Sigmoid colon (tissue), 7 donors: ENCODE measurements around the gene HDGFL2. TPM values are rescaled to one million over a fixed set of nuclear protein-coding genes. Genes with fewer than 3 reads are reported as not detected.

ENCODE experiments used
- DNase-seq: peaks from one replicate; pipeline ENCODE4 v3.0.0-alpha.2; 2019
- H3K27ac ChIP-seq, 4 donors: fragments of 200-600 bp; sonication (generic); one replicate each; pipeline ENCODE4 v1.5.1; 2016 to 2019; ENCODE audit warnings: mild to moderate bottlenecking in 1 of 4
- H3K27me3 ChIP-seq, 3 donors: fragments of 200-600 bp; sonication (generic); one replicate each; pipeline ENCODE4 v1.5.1; 2019; ENCODE audit warnings: mild to moderate bottlenecking in 1 of 3
- H3K36me3 ChIP-seq, 4 donors: fragments of 200-600 bp; sonication (generic); one replicate each; pipeline ENCODE4 v1.5.1; 2016 to 2019
- H3K4me1 ChIP-seq, 4 donors: fragments of 200-600 bp; sonication (generic); one replicate each; pipeline ENCODE4 v1.5.1; 2017 to 2019
- H3K4me3 ChIP-seq, 4 donors: fragments of 200-600 bp; sonication (generic); one replicate each; pipeline ENCODE4 v1.5.1; 2017 to 2019; ENCODE audit warnings: mild to moderate bottlenecking in 2 of 4, moderate library complexity in 1 of 4
- H3K9me3 ChIP-seq, 4 donors: fragments of 200-600 bp in 3 of 4; sonication (generic) in 3 of 4; one replicate each; pipeline versions ENCODE4 v1.5.1 to v1.6.1; 2013 to 2019
- CTCF ChIP-seq, 4 experiments: fragments of 450-650 bp in 3 of 4; fragments of 200-600 bp in 1 of 4; IDR thresholded peaks; one replicate each; pipeline ENCODE4 v1.5.1; 2016 to 2019; ENCODE audit warnings: antibody characterized with exemption in 4 of 4, mild to moderate bottlenecking in 3 of 4, moderate library complexity in 2 of 4
- EP300 ChIP-seq, 4 donors: sonication (generic); formaldehyde crosslinking; IDR thresholded peaks; one replicate each; pipeline ENCODE4 v1.6.1; 2017; ENCODE audit warnings: antibody characterized with exemption in 4 of 4
- POLR2A ChIP-seq, 2 donors: fragments of 450-650 bp; IDR thresholded peaks; one replicate each; pipeline ENCODE4 v1.6.1; 2016; ENCODE audit warnings: antibody characterized with exemption in 2 of 2, mild to moderate bottlenecking in 2 of 2, moderate library complexity in 2 of 2
- POLR2AphosphoS5 ChIP-seq, 4 donors: sonication (generic); formaldehyde crosslinking; IDR thresholded peaks; one replicate each; pipeline ENCODE4 v1.6.1; 2017; ENCODE audit warnings: antibody characterized with exemption in 4 of 4
- WGBS, 2 donors: extraction: QIAGEN DNeasy Blood & Tissue Kit; methylation state at CpG; one replicate each; pipeline ENCODE4 v1.1.7; 2013; 5-methylcytosine and 5-hydroxymethylcytosine counted together
- intact Hi-C: fragments of 100-400 bp; cut with DNase I; formaldehyde crosslinking; loops from one replicate; pipeline ENCODE4 v1.15.1; 2023
- polyA plus RNA-seq, 3 donors: library from polyadenylated mRNA; stranded (reverse); fragments of 200-250 nt; gene quantifications; one replicate each; pipeline ENCODE4 v1.2.3, GENCODE V29; 2013
- total RNA-seq, 4 donors: library from RNA; depleted of rRNA; stranded (reverse); fragments of >200 nt; gene quantifications; one replicate each; pipeline ENCODE4 v1.1.0, GENCODE V29; 2016
- donor health status: healthy with polysubstance abuse.
- donor health status: Bipolar disorder and iron deficiency.
- donor health status: healthy.

The HDGFL2 gene
- total and polyA plus RNA-seq, 7 donors = 19.8 to 78.2 (median 39.2) TPM

- 96% methylated on average over 28 of the region's 28 CpGs for WGBS, 2 donors
- no peak for DNase-seq
- intact Hi-C loops = no loop called here
- TF ChIP-seq CTCF (IDR thresholded peaks at IDR 0.05) (no peak), POLR2A (IDR thresholded peaks at IDR 0.05) (no peak), POLR2AphosphoS5 (IDR thresholded peaks at IDR 0.05) (no peak), EP300 (IDR thresholded peaks at IDR 0.05) (no peak)
- H3K4me3 ChIP-seq = no peak overlapping the region
- no peaks in the 10 kb centered on the region for H3K27me3 ChIP-seq
- H3K36me3 ChIP-seq = peaks cover 0 to 11% (median 2%) of the 10 kb centered on the region in 4 donors
- H3K27ac ChIP-seq = no peak overlapping the region
- H3K9me3 ChIP-seq = no peaks in the 10 kb centered on the region
- no peaks in the 10 kb centered on the region for H3K4me1 ChIP-seq
Observed at GRCh38 chr19:4432918-4433506, 39.1 kb upstream of the HDGFL2 start.

- TF ChIP-seq CTCF (IDR thresholded peaks at IDR 0.05) (no peak), POLR2A (IDR thresholded peaks at IDR 0.05) (no peak), POLR2AphosphoS5 (IDR thresholded peaks at IDR 0.05) (no peak), EP300 (IDR thresholded peaks at IDR 0.05) (no peak)
- Histone ChIP-seq H3K4me3 (no peak overlapping the region), H3K36me3 (peaks cover 0 to 11% (median 2%) of the 10 kb centered on the region in 4 donors), H3K9me3 (no peaks in the 10 kb centered on the region), H3K27ac (no peak overlapping the region), H3K27me3 (no peaks in the 10 kb centered on the region), H3K4me1 (no peaks in the 10 kb centered on the region)
- WGBS, 2 donors = 94 to 96% methylated on average over 9 of the region's 9 CpGs
- DNase-seq = no peak
- intact Hi-C loops = no loop called here
Observed at GRCh38 chr19:4434391-4434790, 37.7 kb upstream of the HDGFL2 start.

GRCh38 chr19:4436231-4436630, 35.9 kb upstream of the HDGFL2 start:
- TF ChIP-seq CTCF (IDR thresholded peaks at IDR 0.05) (no peak), POLR2A (IDR thresholded peaks at IDR 0.05) (no peak), EP300 (IDR thresholded peaks at IDR 0.05) (no peak), POLR2AphosphoS5 (IDR thresholded peaks at IDR 0.05) (no peak)
- Histone ChIP-seq H3K27ac (no peak overlapping the region), H3K27me3 (no peaks in the 10 kb centered on the region), H3K36me3 (peaks cover 0 to 4% (median 0%) of the 10 kb centered on the region in 4 donors), H3K9me3 (no peaks in the 10 kb centered on the region), H3K4me1 (no peaks in the 10 kb centered on the region), H3K4me3 (no peak overlapping the region)
- intact Hi-C loops = no loop called here
- DNase-seq = no peak
- 92 to 93% methylated on average over 7 of the region's 7 CpGs for WGBS, 2 donors

- Histone ChIP-seq H3K4me1 (no peaks in the 10 kb centered on the region), H3K27me3 (no peaks in the 10 kb centered on the region), H3K27ac (no peak overlapping the region), H3K36me3 (peaks cover 0 to 4% (median 0%) of the 10 kb centered on the region in 4 donors), H3K9me3 (no peaks in the 10 kb centered on the region), H3K4me3 (no peak overlapping the region)
- no peak for DNase-seq
- intact Hi-C loops = no loop called here
- no peak for TF ChIP-seq POLR2A (IDR thresholded peaks at IDR 0.05)
- TF ChIP-seq EP300 (IDR thresholded peaks at IDR 0.05) = no peak
- no peak for TF ChIP-seq POLR2AphosphoS5 (IDR thresholded peaks at IDR 0.05)
- TF ChIP-seq CTCF (IDR thresholded peaks at IDR 0.05) = no peak
- 92 to 95% methylated on average over 10 of the region's 10 CpGs for WGBS, 2 donors
Observed at GRCh38 chr19:4437103-4437502, 35.0 kb upstream of the HDGFL2 start.

GRCh38 chr19:4439243-4439642, 32.9 kb upstream of the HDGFL2 start:
- no peaks in the 10 kb centered on the region for H3K27me3 ChIP-seq
- H3K27ac ChIP-seq = no peak overlapping the region
- H3K9me3 ChIP-seq = no peaks in the 10 kb centered on the region
- H3K4me3 ChIP-seq = no peak overlapping the region
- TF ChIP-seq EP300 (IDR thresholded peaks at IDR 0.05) (no peak), CTCF (IDR thresholded peaks at IDR 0.05) (no peak), POLR2AphosphoS5 (IDR thresholded peaks at IDR 0.05) (no peak), POLR2A (IDR thresholded peaks at IDR 0.05) (no peak)
- no peaks in the 10 kb centered on the region for H3K4me1 ChIP-seq
- 89 to 96% methylated on average over 12 of the region's 12 CpGs for WGBS, 2 donors
- H3K36me3 ChIP-seq = peaks cover 0 to 5% (median 0%) of the 10 kb centered on the region in 4 donors
- intact Hi-C loops = no loop called here
- no peak for DNase-seq
